Loucy (cell line): Measurements from ENCODE around the gene CCRL2.
A peak's percentile ranks its signal among the peaks of the same experiment; 100 is the strongest.

Experiments
- H2AFZ ChIP-seq: fragments of 200-600 bp; sonication (generic); 2 replicates; pipeline ENCODE4 v1.6.0; 2016; ENCODE audit warnings: antibody characterized with exemption, mild to moderate bottlenecking, low read length, moderate library complexity
- H3F3A ChIP-seq: fragments of 200-600 bp; 2 replicates; pipeline ENCODE4 v1.6.0; 2016; ENCODE audit warnings: antibody characterized with exemption, low read depth, mild to moderate bottlenecking
- H3K27me3 ChIP-seq: fragments of 200-600 bp; sonication (generic); 2 replicates; pipeline ENCODE4 v1.6.1; 2014; ENCODE audit warnings: low read length, mild to moderate bottlenecking; ENCODE audit not compliant: insufficient read depth, poor library complexity, severe bottlenecking
- H3K36me3 ChIP-seq: fragments of 200-600 bp; sonication (generic); 2 replicates; pipeline ENCODE4 v1.6.1; 2016; ENCODE audit warnings: low read length; ENCODE audit not compliant: insufficient read depth
- H3K4me1 ChIP-seq: fragments of 200-600 bp; sonication (generic); 2 replicates; pipeline ENCODE4 v1.5.1; 2014; ENCODE audit warnings: low read length, mild to moderate bottlenecking; ENCODE audit not compliant: insufficient read depth, poor library complexity, severe bottlenecking
- H3K4me2 ChIP-seq: fragments of 200-600 bp; sonication (generic); 2 replicates; pipeline ENCODE4 v1.6.0; 2014; ENCODE audit warnings: antibody characterized with exemption, low read length, low read depth, mild to moderate bottlenecking; ENCODE audit not compliant: poor library complexity, severe bottlenecking
- H3K4me3 ChIP-seq: fragments of 200-600 bp; sonication (generic); 2 replicates; pipeline ENCODE4 v1.5.1; 2014; ENCODE audit warnings: low read length, mild to moderate bottlenecking, mixed read lengths; ENCODE audit not compliant: poor library complexity, severe bottlenecking
- H3K79me2 ChIP-seq: fragments of 200-600 bp; sonication (generic); 2 replicates; pipeline ENCODE4 v1.6.1; 2014; ENCODE audit warnings: low read length; ENCODE audit not compliant: insufficient read depth
- H3K9ac ChIP-seq: fragments of 200-600 bp; sonication (generic); 2 replicates; pipeline ENCODE4 v1.6.0; 2014; ENCODE audit warnings: mild to moderate bottlenecking, low read depth, low read length, moderate library complexity; ENCODE audit not compliant: poor library complexity, severe bottlenecking
- H3K9me2 ChIP-seq: fragments of 200-600 bp; sonication (generic); replicated peaks from 2 replicates; pipeline ENCODE4 v1.6.1; 2016; ENCODE audit warnings: low read depth, low read length, mixed read lengths
- H3K9me3 ChIP-seq: fragments of 200-600 bp; sonication (generic); 2 replicates; pipeline ENCODE4 v1.6.1; 2014; ENCODE audit warnings: mild to moderate bottlenecking, antibody characterized with exemption, low read length, low read depth; ENCODE audit not compliant: insufficient read depth
- H4K20me1 ChIP-seq: fragments of 200-600 bp; sonication (generic); 2 replicates; pipeline ENCODE4 v1.6.0; 2014; ENCODE audit warnings: antibody characterized with exemption, low read length, mild to moderate bottlenecking; ENCODE audit not compliant: insufficient read depth, poor library complexity, severe bottlenecking
- CTCF ChIP-seq: fragments of 200-600 bp; sonication (generic); conservative IDR thresholded peaks from 2 replicates; pipeline ENCODE4 v1.5.1; 2014; ENCODE audit warnings: mild to moderate bottlenecking, antibody characterized with exemption, low read length
- EZH2phosphoT487 ChIP-seq: fragments of 200-600 bp; IDR thresholded peaks from 2 replicates; pipeline ENCODE4 v1.6.1; 2018; ENCODE audit warnings: antibody characterized with exemption, mild to moderate bottlenecking, moderate library complexity, borderline replicate concordance

Gene CCRL2

GRCh38 chr3:46440531-46441294 is 33.7 kb downstream of the CCRL2 start:
- H3K9me3 ChIP-seq = no peaks in the 10 kb centered on the region
- H3K4me1 ChIP-seq = peaks cover 39% of the 10 kb centered on the region
- H3K9me2 ChIP-seq = no peaks in the 10 kb centered on the region
- H4K20me1 ChIP-seq = no peaks in the 10 kb centered on the region
- peak overlapping the region; percentile 22 for H3K4me3 ChIP-seq
- TF ChIP-seq EZH2phosphoT487 (no peak), CTCF (no peak)
- H2AFZ ChIP-seq = peak overlapping the region; percentile 14; the same call in 1 of the 2 replicates
- H3K4me2 ChIP-seq = peak overlapping the region; percentile 52
- peak overlapping the region; percentile 21 for H3K9ac ChIP-seq
- H3K36me3 ChIP-seq = no peaks in the 10 kb centered on the region
- no peaks in the 10 kb centered on the region for H3K27me3 ChIP-seq
- no peaks in the 10 kb centered on the region for H3K79me2 ChIP-seq
- H3F3A ChIP-seq = no peaks in the 10 kb centered on the region

DNA sequence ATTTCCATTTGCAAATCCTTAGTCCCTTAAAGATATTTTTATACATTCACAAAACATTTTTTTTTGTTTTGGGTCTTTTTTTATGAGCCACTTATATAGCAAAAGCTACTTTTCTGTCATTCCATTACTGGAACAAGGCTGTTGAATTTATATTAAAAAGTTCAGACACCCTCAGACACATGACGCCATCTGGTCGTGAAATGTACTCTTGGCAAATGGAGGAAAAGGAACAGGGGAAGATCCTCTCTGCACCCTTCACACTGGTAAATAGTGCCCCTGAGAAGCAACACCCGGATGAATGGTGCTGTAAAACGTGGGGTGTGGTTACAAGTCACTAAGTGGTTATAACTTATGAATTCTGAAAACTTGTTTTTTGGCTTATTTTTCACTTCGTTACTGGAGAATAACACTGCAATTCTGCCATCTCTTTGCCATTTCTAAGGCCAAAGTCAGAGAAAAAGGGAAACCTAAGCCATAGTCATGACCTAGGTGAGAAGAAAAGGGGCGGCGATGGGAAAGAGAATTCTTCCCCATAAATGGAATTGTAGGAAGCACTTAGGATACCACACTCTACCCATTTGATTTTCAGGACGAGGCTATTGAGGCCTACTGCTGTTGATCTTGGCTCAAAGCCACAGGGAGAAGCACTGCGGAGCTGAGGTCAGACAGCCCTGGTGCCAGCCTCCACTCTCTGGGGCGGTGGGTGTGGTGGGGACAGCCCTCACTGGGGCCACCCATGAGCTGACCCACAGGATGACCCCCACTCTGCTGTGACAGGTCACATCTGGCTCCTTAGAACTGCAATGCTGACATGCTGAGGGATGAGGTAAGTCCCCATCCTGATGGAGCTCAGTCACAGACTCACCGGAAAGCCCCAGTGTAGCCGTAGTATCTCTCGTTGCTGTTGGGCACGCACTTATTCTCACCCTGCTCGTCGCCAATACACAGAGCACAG is 35.8 kb downstream of the CCRL2 start:
- Histone ChIP-seq H4K20me1 (no peaks in the 10 kb centered on the region), H3F3A (no peaks in the 10 kb centered on the region), H3K27me3 (no peaks in the 10 kb centered on the region), H3K79me2 (no peaks in the 10 kb centered on the region), H3K9ac (no peak overlapping the region), H3K4me3 (no peak overlapping the region), H3K4me1 (peaks cover 36% of the 10 kb centered on the region), H3K9me2 (no peaks in the 10 kb centered on the region), H2AFZ (no peak overlapping the region), H3K36me3 (no peaks in the 10 kb centered on the region), H3K4me2 (no peak overlapping the region), H3K9me3 (no peaks in the 10 kb centered on the region)
- TF ChIP-seq CTCF (no peak), EZH2phosphoT487 (no peak)

GRCh38 chr3:46447228-46447985 is 40.3 kb downstream of the CCRL2 start:
- H3F3A ChIP-seq = no peaks in the 10 kb centered on the region
- peaks cover 5% of the 10 kb centered on the region for H3K4me1 ChIP-seq
- H3K4me3 ChIP-seq = no peak overlapping the region
- H3K27me3 ChIP-seq = no peaks in the 10 kb centered on the region
- no peaks in the 10 kb centered on the region for H3K9me3 ChIP-seq
- H3K36me3 ChIP-seq = no peaks in the 10 kb centered on the region
- no peak overlapping the region for H3K4me2 ChIP-seq
- H2AFZ ChIP-seq = 0 out of 2 replicates have a peak overlapping the region, but pooled peaks have one; percentile 6
- no peaks in the 10 kb centered on the region for H3K79me2 ChIP-seq
- H3K9ac ChIP-seq = no peak overlapping the region
- no peaks in the 10 kb centered on the region for H3K9me2 ChIP-seq
- TF ChIP-seq CTCF (no peak), EZH2phosphoT487 (no peak)
- H4K20me1 ChIP-seq = no peaks in the 10 kb centered on the region
